HEK293 (cell line): ENCODE results near the gene ADAMTS12.

ENCODE experiments used
- CTCF ChIA-PET: fragments of 350-600 bp; formaldehyde crosslinking; extraction: SDS; loops from one replicate; lab custom pipeline; 2021; ENCODE audit warnings: antibody characterized with exemption; lab: Yijun Ruan, JAX
- POLR2A ChIA-PET: fragments of 300-600 bp; formaldehyde crosslinking; extraction: SDS; loops from one replicate; lab custom pipeline; 2020; ENCODE audit warnings: antibody characterized with exemption, inconsistent platforms; lab: Yijun Ruan, JAX
- H3K27ac ChIP-seq: fragments of 200-500 bp; sonication (Bioruptor generic); 2 replicates; pipeline ENCODE4 v1.5.1; 2014; ENCODE audit warnings: low read depth, low read length, control low read depth, inconsistent platforms; ENCODE audit errors: extremely low read depth
- H3K36me3 ChIP-seq, 2 experiments: fragments of 200-500 bp in 1 of 2; sonication (Bioruptor generic) in 1 of 2; 1 replicate in 1 of 2; 2 replicates in 1 of 2; pipeline ENCODE4 v1.5.1; 2014 to 2017; ENCODE audit warnings: inconsistent platforms in 2 of 2, low read length in 2 of 2; ENCODE audit not compliant: control insufficient read depth in 2 of 2, insufficient read depth in 1 of 2
- H3K4me1 ChIP-seq: fragments of 200-500 bp; sonication (Bioruptor generic); 2 replicates; pipeline ENCODE4 v1.5.1; 2014; ENCODE audit warnings: mild to moderate bottlenecking, low read length, inconsistent platforms; ENCODE audit not compliant: control insufficient read depth, insufficient read depth
- H3K4me3 ChIP-seq: 2 replicates; pipeline ENCODE4 v1.5.1; 2011; ENCODE audit warnings: low read depth, mild to moderate bottlenecking, control low read depth, low read length, moderate library complexity
- H3K9me3 ChIP-seq: fragments of 200-500 bp; sonication (Bioruptor generic); 2 replicates; pipeline ENCODE4 v1.5.1; 2014; ENCODE audit warnings: low read depth, low read length, inconsistent platforms; ENCODE audit not compliant: control insufficient read depth, insufficient read depth
- ATF2 ChIP-seq: fragments of 450-650 bp; formaldehyde crosslinking; IDR thresholded peaks from 2 replicates; pipeline ENCODE4 v1.5.1; 2016; ENCODE audit warnings: missing biosample characterization, missing genetic modification characterization, low read depth
- INSM2 ChIP-seq: fragments of 450-650 bp; formaldehyde crosslinking; IDR thresholded peaks from 2 replicates; pipeline ENCODE4 v1.5.1; 2016; ENCODE audit warnings: missing biosample characterization, missing genetic modification characterization
- KLF10 ChIP-seq: fragments of 450-650 bp; IDR thresholded peaks from 2 replicates; pipeline ENCODE4 v1.5.1; 2018; ENCODE audit warnings: missing biosample characterization, mild to moderate bottlenecking, missing genetic modification characterization
- PRDM6 ChIP-seq: fragments of 450-650 bp; formaldehyde crosslinking; IDR thresholded peaks from 2 replicates; pipeline ENCODE4 v1.5.1; 2017; ENCODE audit warnings: missing biosample characterization, missing genetic modification characterization
- RBAK ChIP-seq: fragments of 450-650 bp; formaldehyde crosslinking; IDR thresholded peaks from 2 replicates; pipeline ENCODE4 v1.5.1; 2016; ENCODE audit warnings: missing biosample characterization, missing genetic modification characterization
- ZBTB11 ChIP-seq: fragments of 450-650 bp; formaldehyde crosslinking; conservative IDR thresholded peaks from 2 replicates; pipeline ENCODE4 v1.5.1; 2016; ENCODE audit warnings: low read depth, missing biosample characterization, missing genetic modification characterization
- ZNF148 ChIP-seq: fragments of 450-650 bp; formaldehyde crosslinking; IDR thresholded peaks from 2 replicates; pipeline ENCODE4 v1.5.0; 2017; ENCODE audit warnings: missing biosample characterization, missing genetic modification characterization, borderline replicate concordance
- ZNF155 ChIP-seq: fragments of 450-650 bp; formaldehyde crosslinking; IDR thresholded peaks from 2 replicates; pipeline ENCODE4 v1.5.1; 2016; ENCODE audit warnings: missing biosample characterization, missing genetic modification characterization
- ZNF18 ChIP-seq: fragments of 450-650 bp; formaldehyde crosslinking; IDR thresholded peaks from 2 replicates; pipeline ENCODE4 v1.5.1; 2016; ENCODE audit warnings: missing biosample characterization, missing genetic modification characterization
- ZNF223 ChIP-seq: fragments of 450-650 bp; formaldehyde crosslinking; IDR thresholded peaks from 2 replicates; pipeline ENCODE4 v1.5.1; 2016; ENCODE audit warnings: missing biosample characterization, missing genetic modification characterization
- ZNF341 ChIP-seq: fragments of 450-650 bp; formaldehyde crosslinking; IDR thresholded peaks from 2 replicates; pipeline ENCODE4; 2016; ENCODE audit warnings: low read depth, missing biosample characterization, missing genetic modification characterization
- ZNF426 ChIP-seq: fragments of 450-650 bp; formaldehyde crosslinking; IDR thresholded peaks from 2 replicates; pipeline ENCODE4 v1.5.1; 2017; ENCODE audit warnings: missing biosample characterization, missing genetic modification characterization, mild to moderate bottlenecking, inconsistent platforms, moderate library complexity
- ZNF48 ChIP-seq: fragments of 450-650 bp; formaldehyde crosslinking; IDR thresholded peaks from 2 replicates; pipeline ENCODE4 v1.5.1; 2016; ENCODE audit warnings: missing biosample characterization, missing genetic modification characterization
- ZNF549 ChIP-seq: fragments of 450-650 bp; IDR thresholded peaks from 2 replicates; pipeline ENCODE4 v1.5.1; 2018; ENCODE audit warnings: missing biosample characterization, missing genetic modification characterization, mild to moderate bottlenecking, inconsistent platforms, moderate library complexity
- ZNF623 ChIP-seq: fragments of 450-650 bp; formaldehyde crosslinking; IDR thresholded peaks from 2 replicates; pipeline ENCODE4 v1.5.1; 2016; ENCODE audit warnings: missing biosample characterization, missing genetic modification characterization
- ZNF645 ChIP-seq: fragments of 450-650 bp; formaldehyde crosslinking; IDR thresholded peaks from 2 replicates; pipeline ENCODE4; 2016; ENCODE audit warnings: missing biosample characterization, missing genetic modification characterization
- ZNF777 ChIP-seq: fragments of 450-650 bp; formaldehyde crosslinking; IDR thresholded peaks from 2 replicates; pipeline ENCODE4 v1.5.1; 2017; ENCODE audit warnings: missing biosample characterization, missing genetic modification characterization, borderline replicate concordance

ADAMTS12 gene

GRCh38 chr5:33530183-33531036 lies 361.4 kb downstream of the ADAMTS12 start:
- 0 out of 2 replicates have a peak, but pooled peaks cover 3% of the 10 kb centered on the region for H3K4me1 ChIP-seq
- CTCF ChIA-PET = no interaction called here
- no peaks in the 10 kb centered on the region for H3K36me3 ChIP-seq
- H3K27ac ChIP-seq = no peak overlapping the region
- POLR2A ChIA-PET = no interaction called here
- TF ChIP-seq ZNF155 (tag by site-specific recombination) (no peak), ATF2 (tag by site-specific recombination) (0 out of 2 replicates have a peak, but pooled peaks have one; percentile 17)
- H3K9me3 ChIP-seq = no peaks in the 10 kb centered on the region
- no peak overlapping the region for H3K4me3 ChIP-seq

GRCh38 chr5:33527696-33528095 lies 364.1 kb downstream of the ADAMTS12 start:
- no peaks in the 10 kb centered on the region for H3K9me3 ChIP-seq
- no peak overlapping the region for H3K27ac ChIP-seq
- 0 out of 2 replicates have a peak, but pooled peaks cover 3% of the 10 kb centered on the region for H3K4me1 ChIP-seq
- no peak overlapping the region for H3K4me3 ChIP-seq
- TF ChIP-seq ZNF18 (tag by site-specific recombination) (no peak), ZNF777 (tag by site-specific recombination) (no peak), INSM2 (tag by site-specific recombination) (no peak), RBAK (tag by site-specific recombination) (no peak), ZNF48 (tag by site-specific recombination) (no peak), ZNF623 (no peak), KLF10 (tag by site-specific recombination) (no peak), ZNF223 (tag by site-specific recombination) (no peak), ZNF148 (tag by site-specific recombination) (no peak), ZBTB11 (tag by site-specific recombination) (no peak), ZNF549 (tag by site-specific recombination) (no peak), ZNF426 (tag by site-specific recombination) (no peak), ZNF341 (tag by site-specific recombination) (no peak), PRDM6 (tag by site-specific recombination) (no peak), ZNF645 (no peak)
- POLR2A ChIA-PET = no interaction called here
- H3K36me3 ChIP-seq = no peaks in the 10 kb centered on the region
- CTCF ChIA-PET = no interaction called here
